Thyroid gland (tissue), 4 donors: ENCODE data around the gene SATB2.

Source experiments
- POLR2A ChIP-seq, 2 donors: fragments of 450-650 bp; IDR thresholded peaks; one replicate each; pipeline ENCODE4 v1.6.1; 2017; ENCODE audit warnings: antibody characterized with exemption in 2 of 2, mild to moderate bottlenecking in 2 of 2, moderate library complexity in 1 of 2
- TF ChIP-seq, protein P1 (sequence below), 6 experiments: fragments of 200-600 bp in 3 of 6; fragments of 450-650 bp in 3 of 6; sonication (generic) in 3 of 6; IDR thresholded peaks; one replicate each; pipeline ENCODE4 v1.5.1; 2016 to 2019; ENCODE audit warnings: antibody characterized with exemption in 6 of 6, mild to moderate bottlenecking in 2 of 6, inconsistent platforms in 1 of 6, moderate library complexity in 1 of 6

DNA sequence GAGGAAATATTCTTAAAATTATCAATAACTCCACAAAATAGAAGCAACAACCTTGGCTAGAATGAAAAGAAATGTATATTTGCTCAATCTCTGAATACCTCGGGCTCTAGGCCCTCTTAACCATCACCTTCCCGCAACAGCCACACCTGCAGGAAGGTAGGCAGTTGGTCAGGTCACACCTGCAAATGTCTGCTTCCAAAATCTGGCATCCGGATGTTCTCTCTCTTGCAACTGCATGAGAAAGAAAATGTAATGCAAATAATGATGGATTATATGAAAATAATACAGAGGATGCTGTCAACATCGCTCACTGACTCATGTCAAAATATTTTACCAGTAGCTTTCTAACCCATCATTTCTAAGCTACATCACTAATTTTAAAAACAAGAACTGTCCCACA is 148.3 kb downstream of the SATB2 start:
- TF ChIP-seq POLR2A (IDR thresholded peaks at IDR 0.05) = no peak
- TF ChIP-seq, protein P1, sequence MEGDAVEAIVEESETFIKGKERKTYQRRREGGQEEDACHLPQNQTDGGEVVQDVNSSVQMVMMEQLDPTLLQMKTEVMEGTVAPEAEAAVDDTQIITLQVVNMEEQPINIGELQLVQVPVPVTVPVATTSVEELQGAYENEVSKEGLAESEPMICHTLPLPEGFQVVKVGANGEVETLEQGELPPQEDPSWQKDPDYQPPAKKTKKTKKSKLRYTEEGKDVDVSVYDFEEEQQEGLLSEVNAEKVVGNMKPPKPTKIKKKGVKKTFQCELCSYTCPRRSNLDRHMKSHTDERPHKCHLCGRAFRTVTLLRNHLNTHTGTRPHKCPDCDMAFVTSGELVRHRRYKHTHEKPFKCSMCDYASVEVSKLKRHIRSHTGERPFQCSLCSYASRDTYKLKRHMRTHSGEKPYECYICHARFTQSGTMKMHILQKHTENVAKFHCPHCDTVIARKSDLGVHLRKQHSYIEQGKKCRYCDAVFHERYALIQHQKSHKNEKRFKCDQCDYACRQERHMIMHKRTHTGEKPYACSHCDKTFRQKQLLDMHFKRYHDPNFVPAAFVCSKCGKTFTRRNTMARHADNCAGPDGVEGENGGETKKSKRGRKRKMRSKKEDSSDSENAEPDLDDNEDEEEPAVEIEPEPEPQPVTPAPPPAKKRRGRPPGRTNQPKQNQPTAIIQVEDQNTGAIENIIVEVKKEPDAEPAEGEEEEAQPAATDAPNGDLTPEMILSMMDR (IDR thresholded peaks at IDR 0.05) = no peak
